ENCODE data around the gene TSHZ2.

The TSHZ2 gene

DNA sequence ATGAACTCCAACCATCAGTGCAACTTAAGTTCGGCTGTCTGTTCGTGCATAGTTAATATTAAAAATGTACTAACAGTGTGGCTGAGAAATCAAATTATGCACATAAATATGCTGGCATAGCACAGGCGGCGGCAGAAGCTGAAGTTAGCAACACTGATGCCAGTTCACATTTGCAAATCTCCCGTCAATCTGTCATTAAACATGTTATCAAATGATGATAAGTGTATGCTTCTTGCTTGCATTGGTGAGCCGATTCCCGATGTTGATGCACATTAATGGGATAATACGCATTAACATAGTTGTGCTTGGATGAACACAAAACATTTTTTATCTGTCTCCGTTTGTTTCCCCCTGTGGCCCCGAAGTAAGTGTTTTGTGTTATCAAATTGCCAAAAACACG is 312.1 kb downstream of the TSHZ2 start:
- TF ChIP-seq, protein P1, sequence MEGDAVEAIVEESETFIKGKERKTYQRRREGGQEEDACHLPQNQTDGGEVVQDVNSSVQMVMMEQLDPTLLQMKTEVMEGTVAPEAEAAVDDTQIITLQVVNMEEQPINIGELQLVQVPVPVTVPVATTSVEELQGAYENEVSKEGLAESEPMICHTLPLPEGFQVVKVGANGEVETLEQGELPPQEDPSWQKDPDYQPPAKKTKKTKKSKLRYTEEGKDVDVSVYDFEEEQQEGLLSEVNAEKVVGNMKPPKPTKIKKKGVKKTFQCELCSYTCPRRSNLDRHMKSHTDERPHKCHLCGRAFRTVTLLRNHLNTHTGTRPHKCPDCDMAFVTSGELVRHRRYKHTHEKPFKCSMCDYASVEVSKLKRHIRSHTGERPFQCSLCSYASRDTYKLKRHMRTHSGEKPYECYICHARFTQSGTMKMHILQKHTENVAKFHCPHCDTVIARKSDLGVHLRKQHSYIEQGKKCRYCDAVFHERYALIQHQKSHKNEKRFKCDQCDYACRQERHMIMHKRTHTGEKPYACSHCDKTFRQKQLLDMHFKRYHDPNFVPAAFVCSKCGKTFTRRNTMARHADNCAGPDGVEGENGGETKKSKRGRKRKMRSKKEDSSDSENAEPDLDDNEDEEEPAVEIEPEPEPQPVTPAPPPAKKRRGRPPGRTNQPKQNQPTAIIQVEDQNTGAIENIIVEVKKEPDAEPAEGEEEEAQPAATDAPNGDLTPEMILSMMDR (IDR thresholded peaks at IDR 0.05) = no peak

DNA sequence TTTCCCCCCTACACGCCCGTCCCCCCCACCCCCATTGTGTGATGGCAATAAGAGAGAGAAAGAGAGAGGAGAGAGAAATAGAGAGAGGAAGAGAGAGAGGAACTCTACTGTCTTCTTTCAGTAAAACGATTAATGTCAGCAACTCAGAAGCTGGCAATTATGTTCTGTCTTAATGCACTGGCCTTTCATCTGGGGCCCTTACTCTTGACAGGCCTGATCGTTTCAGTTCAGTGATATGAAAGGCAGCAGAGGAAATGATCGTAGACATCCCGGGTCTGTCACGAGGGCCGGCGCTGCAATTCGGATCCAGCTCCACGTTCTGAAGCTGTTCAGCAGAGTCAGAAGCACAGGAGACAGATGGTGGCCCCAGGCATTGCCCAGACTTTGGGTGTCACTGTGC is 312.5 kb downstream of the TSHZ2 start:
- TF ChIP-seq, protein P1 (IDR thresholded peaks at IDR 0.05) = no peak

GRCh38 chr20:53287357-53288042 is 315.3 kb downstream of the TSHZ2 start:
- TF ChIP-seq, protein P1 (IDR thresholded peaks at IDR 0.05) = no peak

DNA sequence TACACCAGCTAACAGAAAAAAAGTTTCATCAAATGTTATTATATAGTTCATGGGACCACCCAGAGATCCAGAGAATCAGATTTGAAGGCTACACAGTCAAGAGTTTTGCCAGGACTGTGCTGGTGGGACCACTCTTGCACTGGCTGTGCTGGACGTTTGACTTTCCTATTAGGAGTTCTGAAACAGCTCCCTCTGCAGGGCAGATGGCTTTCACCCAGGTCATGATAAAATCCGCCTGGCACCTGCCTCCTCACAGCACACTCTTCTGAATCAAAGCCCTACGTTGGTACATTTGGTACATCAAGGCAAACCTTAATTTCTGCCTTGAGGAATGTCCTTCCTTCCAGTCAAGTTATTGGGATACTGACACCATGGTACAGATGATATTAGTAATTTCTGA is 319.4 kb downstream of the TSHZ2 start:
- TF ChIP-seq, protein P1 (IDR thresholded peaks at IDR 0.05) = peak; percentile 38; the same call in 1 of the 2 replicates

GRCh38 chr20:53292347-53292746 is 320.2 kb downstream of the TSHZ2 start:
- TF ChIP-seq, protein P1 (IDR thresholded peaks at IDR 0.05) = no peak

DNA sequence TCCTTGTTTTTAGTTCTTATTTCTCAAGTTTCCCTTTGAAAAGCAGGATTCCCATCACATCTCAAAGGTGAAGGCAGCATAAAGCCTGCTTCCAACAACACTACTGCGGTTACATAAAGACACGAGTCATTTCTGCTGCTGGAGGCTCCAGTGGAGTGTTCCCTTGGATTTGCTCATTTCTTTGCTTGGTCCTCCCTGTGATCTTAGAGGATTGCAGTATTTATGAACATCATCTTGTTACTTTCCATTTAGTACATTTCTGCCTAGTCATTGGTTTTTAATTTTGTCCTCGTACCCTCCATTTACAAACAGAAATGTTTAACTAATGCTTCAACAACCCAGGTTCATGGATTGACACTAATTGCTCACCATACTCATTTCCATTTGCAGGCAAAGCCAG is 322.6 kb downstream of the TSHZ2 start:
- TF ChIP-seq, protein P1 (IDR thresholded peaks at IDR 0.05) = no peak

DNA sequence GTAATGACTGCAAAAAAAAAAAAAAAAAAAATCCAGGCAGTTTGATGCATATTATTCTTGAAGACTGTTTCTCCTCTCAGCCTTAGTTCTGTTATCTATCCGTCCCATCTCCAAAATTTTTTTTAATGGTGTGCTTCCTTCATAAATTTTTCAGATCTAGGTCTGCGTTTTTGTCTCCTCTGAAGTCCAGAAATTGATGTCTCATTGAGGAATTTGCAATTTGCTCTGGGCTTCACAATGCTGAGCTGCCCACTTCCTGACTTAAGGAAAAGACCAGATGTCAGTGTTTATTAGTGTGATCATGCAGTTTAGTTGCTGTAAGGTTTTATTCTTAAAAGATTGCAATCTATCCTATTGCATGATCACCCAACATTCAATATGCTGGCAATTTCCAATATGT is 323.9 kb downstream of the TSHZ2 start:
- TF ChIP-seq, protein P1 (IDR thresholded peaks at IDR 0.05) = no peak
